ENCODE measurements around the gene REX1BD. TPM values are rescaled to one million over a fixed set of nuclear protein-coding genes. Genes with fewer than 3 reads are reported as not detected.

The REX1BD gene
- total and polyA plus RNA-seq, 2 of the 8 experiments (the other 6 are each of a cell fraction or from before 2014, with no cell fraction given): 56.8 to 62.7 TPM

- Histone ChIP-seq H2BK15ac (ENCODE audit: low read length) (no peak overlapping the region), H3K4me3 (ENCODE audit: extremely low read depth in 1 of 4, insufficient read depth in 2 of 4, low read depth in 3 of 4, low read length in 4 of 4) (no peak overlapping the region), H3K4me1 (replicated peaks in 1 of 4; ENCODE audit: control insufficient read depth in 3 of 4, insufficient read depth in 4 of 4, low read length in 3 of 4) (peaks cover 0 to 9% (median 6%) of the 10 kb centered on the region in 4 experiments; a peak in 6 of 7 replicates), H3K4me2 (ENCODE audit: insufficient read depth in 1 of 2, low read depth in 2 of 2, low read length in 2 of 2) (no peak overlapping the region), H3K79me2 (ENCODE audit: control insufficient read depth in 1 of 2, insufficient read depth in 2 of 2, low read length in 2 of 2) (peaks cover 7 to 14% of the 10 kb centered on the region in 2 experiments), H2AFZ (ENCODE audit: low read length) (no peak overlapping the region), H3K27ac (ENCODE audit: low read depth, low read length) (no peak overlapping the region), H3K18ac (ENCODE audit: extremely low read depth, low read length) (no peak overlapping the region), H4K8ac (ENCODE audit: extremely low read depth, insufficient read depth, low read length) (no peak overlapping the region), H3K23me2 (ENCODE audit: low read depth, low read length) (peaks cover 6% of the 10 kb centered on the region), H2AK5ac (ENCODE audit: low read depth, low read length) (no peak overlapping the region), H3K36me3 (ENCODE audit: control insufficient read depth in 2 of 4, insufficient read depth in 4 of 4, low read length in 3 of 4) (peaks cover 16 to 44% (median 32%) of the 10 kb centered on the region in 4 experiments), H2BK20ac (ENCODE audit: low read length) (no peak overlapping the region), H4K5ac (ENCODE audit: insufficient read length, low read depth, low read length) (no peak overlapping the region), H2BK5ac (ENCODE audit: low read depth, low read length) (no peak overlapping the region), H3K79me1 (ENCODE audit: low read depth, low read length) (peaks cover 13% of the 10 kb centered on the region), H3K56ac (replicated peaks; ENCODE audit: insufficient read length, low read depth, low read length) (no peak overlapping the region), H2BK12ac (ENCODE audit: low read depth, low read length) (no peak overlapping the region), H3K23ac (ENCODE audit: insufficient read length) (no peak overlapping the region), H4K91ac (replicated peaks; ENCODE audit: insufficient read length, low read length) (no peak overlapping the region), H4K20me1 (replicated peaks in 1 of 2; ENCODE audit: control insufficient read depth in 1 of 2, insufficient read depth in 2 of 2, low read length in 2 of 2) (peaks cover 9 to 24% of the 10 kb centered on the region in 2 experiments), H3K4ac (replicated peaks; ENCODE audit: insufficient read length, low read depth, low read length) (no peak overlapping the region), H2BK120ac (replicated peaks; ENCODE audit: low read depth, low read length) (no peak overlapping the region), H3K27me3 (replicated peaks in 1 of 4; ENCODE audit: control insufficient read depth in 3 of 4, extremely low read depth in 1 of 4, insufficient read depth in 3 of 4, low read length in 3 of 4) (no peaks in the 10 kb centered on the region), H3K9ac (replicated peaks in 1 of 4; ENCODE audit: extremely low read depth in 1 of 4, low read depth in 3 of 4, low read length in 3 of 4) (no peak overlapping the region; a peak in 1 of 7 replicates), H3K14ac (ENCODE audit: insufficient read length) (no peak overlapping the region), H3K9me3 (ENCODE audit: insufficient read depth in 2 of 2, low read depth in 1 of 2, low read length in 1 of 2) (no peaks in the 10 kb centered on the region)
- DNase-seq (ENCODE audit: low read depth in 1 of 2, low spot score in 2 of 2): no peak
- CTCF ChIA-PET (ENCODE audit: partially characterized antibody): interaction anchor here (0.9 to 1.3 kb wide), 4 partner anchors 9 to 116 kb away, joined by 3 to 4 read pairs (median 4); partner anchors contain the start of gene REX1BD
- TF ChIP-seq SP1 (IDR thresholded peaks at IDR 0.05; ENCODE audit: low read depth, low read length) (no peak), POLR2A (IDR thresholded peaks at IDR 0.05; ENCODE audit: control extremely low read depth in 1 of 2, low read depth in 2 of 2, low read length in 2 of 2) (peak; percentile 29 to 50; a peak in 2 of 3 replicates)
- no peak for FAIRE-seq
- WGBS, 2 experiments (ENCODE audit: extremely low coverage in 1 of 2, insufficient coverage in 1 of 2, insufficient read length in 1 of 2, insufficient replicate concordance in 2 of 2, low coverage in 1 of 2, low lambda C conversion rate in 2 of 2, missing lambda C conversion rate in 1 of 2): 95% methylated on average over 21 of the region's 21 CpGs; no CpG with 5 or more reads in 1 of the 2 experiments
- POLR2A ChIA-PET (ENCODE audit: partially characterized antibody): interaction anchor here (0.8 to 3.8 kb wide), 11 partner anchors 10 to 120 kb away, joined by 3 to 72 read pairs (median 4); partner anchors contain the start of genes KXD1, REX1BD and TMEM59L
These were observed 11.2 kb upstream of the REX1BD start for GRCh38 chr19:18577365-18577914.
